Measurements from ENCODE around the gene KCNIP1. TPM values are rescaled to one million over a fixed set of nuclear protein-coding genes. Genes with fewer than 3 reads are reported as not detected.

Gene KCNIP1
- total RNA-seq, 1 experiment from 2014 or later = not detected

DNA sequence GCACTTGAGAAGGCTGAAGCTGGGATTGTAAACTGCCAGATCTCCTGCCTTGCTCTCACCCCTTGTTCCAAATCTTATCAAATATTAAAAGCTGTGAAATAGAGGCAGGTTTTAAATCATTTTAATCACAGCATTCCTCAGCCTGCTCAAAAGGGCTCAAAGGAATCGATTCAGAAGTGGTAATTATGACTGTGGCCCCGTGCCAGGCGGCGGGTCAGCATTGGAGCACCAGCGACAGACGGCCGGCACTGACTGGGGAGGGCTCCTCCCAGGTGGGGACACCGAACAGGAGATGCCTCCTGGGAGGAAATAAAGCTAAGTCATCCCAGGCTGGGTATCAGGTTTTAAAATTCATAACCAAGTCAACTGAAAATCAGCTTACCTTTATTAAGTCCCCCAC lies 66.7 kb downstream of the KCNIP1 start:
- H2AFZ ChIP-seq (ENCODE audit: low read depth, low read length, poor library complexity, severe bottlenecking) = no peak overlapping the region
- no peak overlapping the region for H3K27ac ChIP-seq (ENCODE audit: low read depth, low read length)
- no peak overlapping the region for H3K4me3 ChIP-seq (replicated peaks in 1 of 2; ENCODE audit: low read depth in 1 of 2, low read length in 2 of 2)
- POLR2A ChIA-PET = no interaction called here
- no peaks in the 10 kb centered on the region for H3K4me1 ChIP-seq (ENCODE audit: control insufficient read depth in 1 of 2, insufficient read depth in 2 of 2, low read length in 2 of 2)
- no peak overlapping the region for H3K4me2 ChIP-seq (ENCODE audit: low read length)
- ATAC-seq (no peak), DNase-seq (ENCODE audit: low read depth, low spot score) (no peak)
- no peak overlapping the region for H3K9ac ChIP-seq (ENCODE audit: low read length)
- H3K36me3 ChIP-seq (ENCODE audit: control insufficient read depth in 1 of 2, insufficient read depth in 2 of 2, low read length in 2 of 2) = no peaks in the 10 kb centered on the region
- CTCF ChIA-PET = no interaction called here
- intact Hi-C loops (cut with micrococcal nuclease) = no loop called here
- no TSS peak for BruUV-seq (replicated peaks)
- no peaks in the 10 kb centered on the region for H3K79me2 ChIP-seq (ENCODE audit: insufficient read depth, low read length)
- no peaks in the 10 kb centered on the region; a peak in 1 of 4 replicates for H3K9me3 ChIP-seq (ENCODE audit: control insufficient read depth in 1 of 2, insufficient read depth in 1 of 2, low read depth in 1 of 2, low read length in 2 of 2)
- H3K9me2 ChIP-seq (ENCODE audit: insufficient read depth) = no peaks in the 10 kb centered on the region
- no peaks in the 10 kb centered on the region for H4K20me1 ChIP-seq (ENCODE audit: insufficient read depth)
- peaks cover 88% of the 10 kb centered on the region for H3K27me3 ChIP-seq (ENCODE audit: insufficient read depth, low read length)
- TF ChIP-seq POLR2AphosphoS5 (IDR thresholded peaks at IDR 0.05; ENCODE audit: low read depth, low read length) = no peak
- TF ChIP-seq CBX3 (IDR thresholded peaks at IDR 0.05; ENCODE audit: low read depth) = no peak
- TF ChIP-seq, protein P1, sequence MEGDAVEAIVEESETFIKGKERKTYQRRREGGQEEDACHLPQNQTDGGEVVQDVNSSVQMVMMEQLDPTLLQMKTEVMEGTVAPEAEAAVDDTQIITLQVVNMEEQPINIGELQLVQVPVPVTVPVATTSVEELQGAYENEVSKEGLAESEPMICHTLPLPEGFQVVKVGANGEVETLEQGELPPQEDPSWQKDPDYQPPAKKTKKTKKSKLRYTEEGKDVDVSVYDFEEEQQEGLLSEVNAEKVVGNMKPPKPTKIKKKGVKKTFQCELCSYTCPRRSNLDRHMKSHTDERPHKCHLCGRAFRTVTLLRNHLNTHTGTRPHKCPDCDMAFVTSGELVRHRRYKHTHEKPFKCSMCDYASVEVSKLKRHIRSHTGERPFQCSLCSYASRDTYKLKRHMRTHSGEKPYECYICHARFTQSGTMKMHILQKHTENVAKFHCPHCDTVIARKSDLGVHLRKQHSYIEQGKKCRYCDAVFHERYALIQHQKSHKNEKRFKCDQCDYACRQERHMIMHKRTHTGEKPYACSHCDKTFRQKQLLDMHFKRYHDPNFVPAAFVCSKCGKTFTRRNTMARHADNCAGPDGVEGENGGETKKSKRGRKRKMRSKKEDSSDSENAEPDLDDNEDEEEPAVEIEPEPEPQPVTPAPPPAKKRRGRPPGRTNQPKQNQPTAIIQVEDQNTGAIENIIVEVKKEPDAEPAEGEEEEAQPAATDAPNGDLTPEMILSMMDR (IDR thresholded peaks at IDR 0.05 in 2 of 3, conservative IDR thresholded peaks at IDR 0.05 in 1 of 3; ENCODE audit: borderline replicate concordance in 1 of 3, insufficient read depth in 1 of 3, low read depth in 2 of 3, low read length in 2 of 3) = no peak
- TF ChIP-seq SIN3A (IDR thresholded peaks at IDR 0.05; ENCODE audit: low read depth) = no peak
- no peak for TF ChIP-seq EZH2 (IDR thresholded peaks at IDR 0.05)
- no peak for TF ChIP-seq ZFX (IDR thresholded peaks at IDR 0.05)
- RAD21 ChIA-PET (ENCODE audit: low non-redundant PET in 1 of 2, low total read pairs in 2 of 2, uncharacterized antibody in 2 of 2, unreplicated experiment in 2 of 2) = no interaction called here

DNA sequence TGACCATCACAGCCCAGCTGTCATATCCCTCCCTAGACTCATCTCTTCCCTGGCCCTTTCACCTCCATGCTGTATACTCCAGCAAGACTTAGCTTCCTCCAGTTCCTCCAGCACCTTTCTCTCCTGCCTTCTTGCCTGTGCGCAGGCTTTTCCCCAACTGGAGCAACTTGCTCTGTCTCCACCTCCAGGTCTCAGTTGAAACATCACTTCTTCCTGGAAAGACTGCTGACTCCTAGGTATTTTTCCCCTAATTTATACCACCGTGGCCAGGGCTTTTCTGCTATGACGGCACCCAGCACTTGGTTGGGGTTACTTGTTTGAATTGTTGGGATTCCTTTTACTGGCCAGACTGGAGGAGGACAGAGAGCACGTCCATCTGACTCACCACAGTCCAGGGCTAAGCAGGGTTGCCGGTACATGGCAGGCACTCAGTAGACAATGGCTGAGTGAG lies 67.5 kb downstream of the KCNIP1 start:
- POLR2A ChIA-PET = no interaction called here
- intact Hi-C loops (cut with micrococcal nuclease) = no loop called here
- no peak overlapping the region for H3K4me2 ChIP-seq (ENCODE audit: low read length)
- no peak for TF ChIP-seq RAD21 (IDR thresholded peaks at IDR 0.05; ENCODE audit: low read depth)
- TF ChIP-seq POLR2A (IDR thresholded peaks at IDR 0.05; ENCODE audit: borderline replicate concordance, extremely low read depth, insufficient read depth, insufficient read length) = no peak
- no peak for TF ChIP-seq EZH2 (IDR thresholded peaks at IDR 0.05)
- TF ChIP-seq EGR1 (IDR thresholded peaks at IDR 0.05; ENCODE audit: low read depth) = no peak
- TF ChIP-seq, protein P2, sequence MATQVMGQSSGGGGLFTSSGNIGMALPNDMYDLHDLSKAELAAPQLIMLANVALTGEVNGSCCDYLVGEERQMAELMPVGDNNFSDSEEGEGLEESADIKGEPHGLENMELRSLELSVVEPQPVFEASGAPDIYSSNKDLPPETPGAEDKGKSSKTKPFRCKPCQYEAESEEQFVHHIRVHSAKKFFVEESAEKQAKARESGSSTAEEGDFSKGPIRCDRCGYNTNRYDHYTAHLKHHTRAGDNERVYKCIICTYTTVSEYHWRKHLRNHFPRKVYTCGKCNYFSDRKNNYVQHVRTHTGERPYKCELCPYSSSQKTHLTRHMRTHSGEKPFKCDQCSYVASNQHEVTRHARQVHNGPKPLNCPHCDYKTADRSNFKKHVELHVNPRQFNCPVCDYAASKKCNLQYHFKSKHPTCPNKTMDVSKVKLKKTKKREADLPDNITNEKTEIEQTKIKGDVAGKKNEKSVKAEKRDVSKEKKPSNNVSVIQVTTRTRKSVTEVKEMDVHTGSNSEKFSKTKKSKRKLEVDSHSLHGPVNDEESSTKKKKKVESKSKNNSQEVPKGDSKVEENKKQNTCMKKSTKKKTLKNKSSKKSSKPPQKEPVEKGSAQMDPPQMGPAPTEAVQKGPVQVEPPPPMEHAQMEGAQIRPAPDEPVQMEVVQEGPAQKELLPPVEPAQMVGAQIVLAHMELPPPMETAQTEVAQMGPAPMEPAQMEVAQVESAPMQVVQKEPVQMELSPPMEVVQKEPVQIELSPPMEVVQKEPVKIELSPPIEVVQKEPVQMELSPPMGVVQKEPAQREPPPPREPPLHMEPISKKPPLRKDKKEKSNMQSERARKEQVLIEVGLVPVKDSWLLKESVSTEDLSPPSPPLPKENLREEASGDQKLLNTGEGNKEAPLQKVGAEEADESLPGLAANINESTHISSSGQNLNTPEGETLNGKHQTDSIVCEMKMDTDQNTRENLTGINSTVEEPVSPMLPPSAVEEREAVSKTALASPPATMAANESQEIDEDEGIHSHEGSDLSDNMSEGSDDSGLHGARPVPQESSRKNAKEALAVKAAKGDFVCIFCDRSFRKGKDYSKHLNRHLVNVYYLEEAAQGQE (IDR thresholded peaks at IDR 0.05; ENCODE audit: low read depth) = no peak
- TF ChIP-seq, protein P3, sequence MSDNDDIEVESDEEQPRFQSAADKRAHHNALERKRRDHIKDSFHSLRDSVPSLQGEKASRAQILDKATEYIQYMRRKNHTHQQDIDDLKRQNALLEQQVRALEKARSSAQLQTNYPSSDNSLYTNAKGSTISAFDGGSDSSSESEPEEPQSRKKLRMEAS (IDR thresholded peaks at IDR 0.05) = no peak
- TF ChIP-seq, protein P4, sequence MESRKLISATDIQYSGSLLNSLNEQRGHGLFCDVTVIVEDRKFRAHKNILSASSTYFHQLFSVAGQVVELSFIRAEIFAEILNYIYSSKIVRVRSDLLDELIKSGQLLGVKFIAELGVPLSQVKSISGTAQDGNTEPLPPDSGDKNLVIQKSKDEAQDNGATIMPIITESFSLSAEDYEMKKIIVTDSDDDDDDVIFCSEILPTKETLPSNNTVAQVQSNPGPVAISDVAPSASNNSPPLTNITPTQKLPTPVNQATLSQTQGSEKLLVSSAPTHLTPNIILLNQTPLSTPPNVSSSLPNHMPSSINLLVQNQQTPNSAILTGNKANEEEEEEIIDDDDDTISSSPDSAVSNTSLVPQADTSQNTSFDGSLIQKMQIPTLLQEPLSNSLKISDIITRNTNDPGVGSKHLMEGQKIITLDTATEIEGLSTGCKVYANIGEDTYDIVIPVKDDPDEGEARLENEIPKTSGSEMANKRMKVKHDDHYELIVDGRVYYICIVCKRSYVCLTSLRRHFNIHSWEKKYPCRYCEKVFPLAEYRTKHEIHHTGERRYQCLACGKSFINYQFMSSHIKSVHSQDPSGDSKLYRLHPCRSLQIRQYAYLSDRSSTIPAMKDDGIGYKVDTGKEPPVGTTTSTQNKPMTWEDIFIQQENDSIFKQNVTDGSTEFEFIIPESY (IDR thresholded peaks at IDR 0.05; ENCODE audit: extremely low read depth, insufficient replicate concordance, low read length) = no peak
- no peak for TF ChIP-seq YY1 (IDR thresholded peaks at IDR 0.05; ENCODE audit: extremely low read depth, insufficient replicate concordance, low read depth, low read length)
- no peak for TF ChIP-seq SRF (IDR thresholded peaks at IDR 0.05; ENCODE audit: low read depth)

More for the DNA sequence above, 67.5 kb downstream of the KCNIP1 start:
- no peak overlapping the region for H3K9ac ChIP-seq (ENCODE audit: low read length)
- no peaks in the 10 kb centered on the region for H3K36me3 ChIP-seq (ENCODE audit: control insufficient read depth in 1 of 2, insufficient read depth in 2 of 2, low read length in 2 of 2)
- BruUV-seq (replicated peaks) = no TSS peak
- ChIA-PET CTCF (no interaction called here), RAD21 (ENCODE audit: low non-redundant PET in 1 of 2, low total read pairs in 2 of 2, uncharacterized antibody in 2 of 2, unreplicated experiment in 2 of 2) (no interaction called here)
- ATAC-seq (peak; percentile 30; the same call in 1 of the 2 replicates), DNase-seq (ENCODE audit: low read depth, low spot score) (no peak)
- H3K79me2 ChIP-seq (ENCODE audit: insufficient read depth, low read length) = no peaks in the 10 kb centered on the region
- no peaks in the 10 kb centered on the region for H4K20me1 ChIP-seq (ENCODE audit: insufficient read depth)
- no peak overlapping the region for H3K4me3 ChIP-seq (replicated peaks in 1 of 2; ENCODE audit: low read depth in 1 of 2, low read length in 2 of 2)
- peaks cover 90% of the 10 kb centered on the region for H3K27me3 ChIP-seq (ENCODE audit: insufficient read depth, low read length)
- no peaks in the 10 kb centered on the region for H3K9me2 ChIP-seq (ENCODE audit: insufficient read depth)
- no peaks in the 10 kb centered on the region for H3K4me1 ChIP-seq (ENCODE audit: control insufficient read depth in 1 of 2, insufficient read depth in 2 of 2, low read length in 2 of 2)
- H2AFZ ChIP-seq (ENCODE audit: low read depth, low read length, poor library complexity, severe bottlenecking) = no peak overlapping the region
- no peak overlapping the region for H3K27ac ChIP-seq (ENCODE audit: low read depth, low read length)
- H3K9me3 ChIP-seq (ENCODE audit: control insufficient read depth in 1 of 2, insufficient read depth in 1 of 2, low read depth in 1 of 2, low read length in 2 of 2) = peaks cover 0 to 6% of the 10 kb centered on the region in 2 experiments; a peak in 1 of 4 replicates
